ENCODE data around the gene CDH23.

- TF ChIP-seq CTCF (IDR thresholded peaks at IDR 0.05) (no peak), ZFX (IDR thresholded peaks at IDR 0.05; ENCODE audit: borderline replicate concordance) (no peak)
Measured at GRCh38 chr10:71805776-71806703, 409.3 kb downstream of the CDH23 start.

Data from 22Rv1 (cell line).